GM12801 (cell line): ENCODE results near the gene UGT2A3.

Source experiments
- TF ChIP-seq, protein P1 (sequence below): IDR thresholded peaks from one replicate; pipeline ENCODE4 v1.5.1; 2011; ENCODE audit warnings: control low read depth; ENCODE audit not compliant: insufficient read length; ENCODE audit errors: extremely low read depth

The UGT2A3 gene

DNA sequence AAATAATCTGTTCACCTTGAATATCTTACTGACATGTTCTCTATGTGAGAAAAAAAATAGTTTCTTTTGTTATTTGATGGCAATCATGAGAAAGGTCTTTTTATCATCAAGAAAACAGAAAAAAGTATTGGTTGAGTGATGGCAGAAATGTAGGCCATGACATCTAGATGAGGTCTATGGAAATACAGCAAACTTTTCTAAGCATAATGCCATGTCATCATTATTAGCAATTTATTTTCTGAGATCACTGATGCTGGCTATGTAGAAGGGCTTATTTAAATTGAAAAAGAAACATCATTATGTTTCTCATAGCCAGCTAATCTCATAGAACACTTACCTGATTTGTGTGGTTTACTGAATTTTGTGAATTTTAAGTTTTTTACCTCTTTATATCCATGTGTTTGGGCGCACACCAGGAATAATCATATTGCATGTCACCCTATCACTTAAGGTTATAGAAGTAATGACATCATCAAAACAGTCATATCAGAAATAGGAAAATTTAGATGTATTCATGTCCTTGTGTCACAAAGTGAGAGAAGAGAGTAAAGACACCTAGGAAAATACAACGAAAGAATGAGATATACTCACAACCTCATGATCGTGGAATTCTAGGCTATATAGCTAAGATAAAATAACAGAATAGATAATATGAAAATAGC is 22.4 kb downstream of the UGT2A3 start:
- TF ChIP-seq, protein P1, sequence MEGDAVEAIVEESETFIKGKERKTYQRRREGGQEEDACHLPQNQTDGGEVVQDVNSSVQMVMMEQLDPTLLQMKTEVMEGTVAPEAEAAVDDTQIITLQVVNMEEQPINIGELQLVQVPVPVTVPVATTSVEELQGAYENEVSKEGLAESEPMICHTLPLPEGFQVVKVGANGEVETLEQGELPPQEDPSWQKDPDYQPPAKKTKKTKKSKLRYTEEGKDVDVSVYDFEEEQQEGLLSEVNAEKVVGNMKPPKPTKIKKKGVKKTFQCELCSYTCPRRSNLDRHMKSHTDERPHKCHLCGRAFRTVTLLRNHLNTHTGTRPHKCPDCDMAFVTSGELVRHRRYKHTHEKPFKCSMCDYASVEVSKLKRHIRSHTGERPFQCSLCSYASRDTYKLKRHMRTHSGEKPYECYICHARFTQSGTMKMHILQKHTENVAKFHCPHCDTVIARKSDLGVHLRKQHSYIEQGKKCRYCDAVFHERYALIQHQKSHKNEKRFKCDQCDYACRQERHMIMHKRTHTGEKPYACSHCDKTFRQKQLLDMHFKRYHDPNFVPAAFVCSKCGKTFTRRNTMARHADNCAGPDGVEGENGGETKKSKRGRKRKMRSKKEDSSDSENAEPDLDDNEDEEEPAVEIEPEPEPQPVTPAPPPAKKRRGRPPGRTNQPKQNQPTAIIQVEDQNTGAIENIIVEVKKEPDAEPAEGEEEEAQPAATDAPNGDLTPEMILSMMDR, result no peak

DNA sequence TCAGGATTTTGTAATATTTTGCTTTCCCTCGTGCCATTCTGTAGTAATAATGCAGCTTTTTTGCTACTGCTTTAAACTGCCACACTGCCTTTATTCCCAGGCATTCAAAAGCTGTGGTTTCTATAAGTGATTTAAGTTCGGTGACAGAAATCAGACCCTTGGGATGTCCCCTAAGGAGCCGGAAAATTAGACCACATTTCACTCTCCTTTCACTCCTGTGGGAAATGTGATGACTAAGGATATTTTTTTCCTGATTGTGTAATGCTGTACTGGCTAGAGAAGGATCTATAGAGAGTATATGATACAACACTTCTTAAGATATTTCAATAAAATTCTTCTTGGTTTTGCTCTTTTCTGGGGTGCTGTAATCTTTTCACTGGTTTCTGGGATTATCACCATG is 24.4 kb downstream of the UGT2A3 start:
- TF ChIP-seq, protein P1, result no peak

DNA sequence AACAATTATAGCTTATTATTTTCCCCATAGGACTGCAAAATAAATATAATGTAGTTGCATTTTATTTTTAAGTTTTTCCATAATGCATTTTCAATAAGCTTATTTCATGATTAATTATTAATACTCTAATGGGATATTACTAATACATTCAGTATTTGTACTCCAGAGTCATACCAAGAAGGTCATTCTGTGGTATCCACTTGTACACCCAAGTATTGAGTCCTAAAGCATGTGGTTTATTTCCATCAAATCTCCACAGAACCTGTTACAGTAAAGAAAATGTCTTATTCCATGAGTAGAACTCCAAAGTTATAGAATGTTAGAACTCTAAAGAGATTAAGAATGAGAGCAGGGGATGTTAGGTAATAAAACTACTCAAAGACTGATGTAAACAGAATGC is 30.6 kb downstream of the UGT2A3 start:
- TF ChIP-seq, protein P1, result no peak

DNA sequence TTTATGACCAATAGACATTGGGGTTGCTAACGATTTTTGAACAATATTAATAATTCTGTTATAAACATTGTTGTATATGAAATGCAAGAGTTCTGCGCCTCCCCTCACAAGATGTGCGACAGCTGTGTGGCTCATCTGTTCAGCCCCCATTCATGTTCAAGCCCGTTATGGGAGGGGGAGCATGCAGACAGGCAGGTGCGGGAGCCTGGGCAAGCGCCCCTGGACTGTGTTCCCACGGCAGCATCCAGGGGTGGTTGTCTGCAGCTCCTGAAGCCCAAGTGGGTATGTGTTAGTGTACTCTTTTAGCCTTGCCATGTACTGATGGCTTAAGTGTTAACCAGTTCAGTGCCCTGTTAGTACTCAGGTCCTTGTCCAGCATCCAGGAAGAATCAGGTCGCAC is 34.6 kb downstream of the UGT2A3 start:
- TF ChIP-seq, protein P1, result no peak

DNA sequence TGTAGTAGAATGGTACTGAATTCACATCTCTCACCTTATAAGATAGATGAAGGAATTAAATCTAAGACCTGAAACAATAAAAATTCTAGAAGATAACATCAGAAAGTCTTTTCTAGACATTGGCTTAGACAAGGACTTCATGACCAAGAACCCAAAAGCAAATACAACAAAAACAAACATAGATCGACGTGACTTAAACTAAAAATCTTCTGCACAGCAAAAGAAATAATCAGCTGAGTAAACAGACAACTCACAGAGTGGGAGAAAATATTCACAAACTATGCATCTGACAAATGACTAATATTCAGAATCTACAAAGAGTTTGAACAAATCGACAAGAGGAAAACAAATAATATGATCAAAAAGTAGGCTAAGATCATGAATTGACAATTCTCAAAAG is 38.8 kb downstream of the UGT2A3 start:
- TF ChIP-seq, protein P1, result no peak

DNA sequence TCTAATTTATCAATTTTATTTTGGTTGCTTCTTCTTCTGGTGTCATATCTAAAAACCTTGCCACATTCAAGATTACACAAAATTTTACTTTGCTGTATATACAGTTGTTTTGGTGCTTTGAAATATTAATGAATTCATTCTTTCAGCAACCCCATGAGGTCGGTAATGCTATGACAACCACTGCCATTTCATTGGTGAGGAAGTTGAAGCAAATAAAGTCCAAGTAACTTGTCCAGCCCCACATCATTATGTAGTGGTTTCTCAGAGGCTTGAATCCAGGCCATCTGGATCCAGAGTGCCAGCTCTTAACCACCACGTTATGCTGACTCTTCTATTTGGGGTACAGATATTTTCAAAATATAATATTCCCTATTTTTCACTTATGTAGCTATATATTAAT is 42.2 kb downstream of the UGT2A3 start:
- TF ChIP-seq, protein P1, result no peak

DNA sequence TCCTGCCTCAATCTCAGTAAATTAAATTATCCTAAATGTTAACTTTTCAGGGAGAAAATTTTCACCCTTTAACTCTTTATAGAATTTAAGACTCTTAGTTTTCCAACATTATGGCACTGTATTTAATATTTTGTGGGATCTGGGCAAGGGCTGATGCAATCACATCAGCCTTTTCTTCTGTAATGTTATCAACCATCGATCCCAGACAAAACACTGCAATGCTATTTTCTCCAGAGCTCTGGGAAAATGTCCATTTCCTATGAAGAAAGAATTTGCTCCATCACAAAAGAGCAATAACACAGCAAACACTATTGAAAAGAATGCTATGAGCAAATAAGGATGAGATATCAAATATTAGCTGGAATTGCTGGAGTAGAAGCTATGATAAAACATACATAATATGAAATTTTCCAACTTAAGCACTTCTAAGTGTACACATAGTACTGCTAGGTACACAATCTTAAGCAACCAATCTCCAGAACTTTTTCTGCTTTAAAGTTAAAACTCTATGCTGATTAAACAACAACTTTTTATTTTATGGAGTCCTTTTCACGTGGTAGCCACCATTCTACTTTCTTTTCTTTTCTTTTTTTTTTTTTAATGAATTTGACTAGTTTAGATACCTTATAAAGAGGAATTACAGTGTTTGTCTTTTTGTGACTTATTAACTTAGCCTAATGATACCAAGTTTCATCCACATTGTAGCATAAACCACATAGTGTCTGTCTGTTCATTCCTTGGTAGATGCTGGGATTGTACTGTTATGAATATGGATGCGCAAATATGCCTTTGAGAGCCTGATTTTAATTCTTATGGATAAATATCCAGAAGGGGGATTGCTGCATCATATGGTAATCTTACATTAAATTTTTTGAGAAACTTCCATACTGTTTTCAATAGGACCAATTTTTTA is 43.6 kb downstream of the UGT2A3 start:
- TF ChIP-seq, protein P1, result no peak
